HEK293 (cell line): ENCODE data around the gene MRPL41.

Experiments
- CTCF ChIP-seq: fragments of 450-650 bp; formaldehyde crosslinking; IDR thresholded peaks from 2 replicates; pipeline ENCODE4 v1.5.1; 2016; ENCODE audit warnings: missing biosample characterization, missing genetic modification characterization
- GFI1B ChIP-seq: fragments of 450-650 bp; formaldehyde crosslinking; IDR thresholded peaks from 2 replicates; pipeline ENCODE4 v1.5.1; 2016; ENCODE audit warnings: missing biosample characterization, missing genetic modification characterization
- GLIS2 ChIP-seq: fragments of 450-650 bp; formaldehyde crosslinking; IDR thresholded peaks from 2 replicates; pipeline ENCODE4 v1.5.1; 2016; ENCODE audit warnings: missing biosample characterization, missing genetic modification characterization
- KLF8 ChIP-seq: fragments of 450-650 bp; formaldehyde crosslinking; IDR thresholded peaks from 2 replicates; pipeline ENCODE4 v1.5.1; 2016; ENCODE audit warnings: missing biosample characterization, missing genetic modification characterization
- PRDM1 ChIP-seq: fragments of 450-650 bp; formaldehyde crosslinking; IDR thresholded peaks from 2 replicates; pipeline ENCODE4; 2016; ENCODE audit warnings: missing biosample characterization, missing genetic modification characterization
- SP3 ChIP-seq: fragments of 450-650 bp; formaldehyde crosslinking; IDR thresholded peaks from 2 replicates; pipeline ENCODE4 v1.5.1; 2016; ENCODE audit warnings: missing biosample characterization, missing genetic modification characterization
- YY1 ChIP-seq: fragments of 450-650 bp; formaldehyde crosslinking; IDR thresholded peaks from 2 replicates; pipeline ENCODE4 v1.5.1; 2018; ENCODE audit warnings: missing biosample characterization, missing genetic modification characterization
- ZBTB49 ChIP-seq: fragments of 450-650 bp; formaldehyde crosslinking; IDR thresholded peaks from 2 replicates; pipeline ENCODE4 v1.5.1; 2016; ENCODE audit warnings: missing biosample characterization, missing genetic modification characterization, low read depth
- ZFHX2 ChIP-seq: fragments of 450-650 bp; formaldehyde crosslinking; conservative IDR thresholded peaks from 2 replicates; pipeline ENCODE4 v1.5.1; 2016; ENCODE audit warnings: missing biosample characterization, missing genetic modification characterization
- ZFP69B ChIP-seq: fragments of 450-650 bp; formaldehyde crosslinking; IDR thresholded peaks from 2 replicates; pipeline ENCODE4 v1.5.1; 2016; ENCODE audit warnings: missing biosample characterization, missing genetic modification characterization
- ZNF138 ChIP-seq: fragments of 450-650 bp; formaldehyde crosslinking; IDR thresholded peaks from 2 replicates; pipeline ENCODE4 v1.5.1; 2016; ENCODE audit warnings: missing biosample characterization, missing genetic modification characterization, borderline replicate concordance
- ZNF169 ChIP-seq: fragments of 450-650 bp; formaldehyde crosslinking; IDR thresholded peaks from 2 replicates; pipeline ENCODE4 v1.5.1; 2016; ENCODE audit warnings: missing biosample characterization, missing genetic modification characterization
- ZNF174 ChIP-seq: fragments of 450-650 bp; formaldehyde crosslinking; IDR thresholded peaks from 2 replicates; pipeline ENCODE4 v1.5.0; 2017; ENCODE audit warnings: missing biosample characterization, mild to moderate bottlenecking, missing genetic modification characterization
- ZNF18 ChIP-seq: fragments of 450-650 bp; formaldehyde crosslinking; IDR thresholded peaks from 2 replicates; pipeline ENCODE4 v1.5.1; 2016; ENCODE audit warnings: missing biosample characterization, missing genetic modification characterization
- ZNF26 ChIP-seq: fragments of 450-650 bp; formaldehyde crosslinking; IDR thresholded peaks from 2 replicates; pipeline ENCODE4 v1.5.1; 2016; ENCODE audit warnings: missing biosample characterization, missing genetic modification characterization
- ZNF366 ChIP-seq: fragments of 450-650 bp; formaldehyde crosslinking; conservative IDR thresholded peaks from 2 replicates; pipeline ENCODE4 v1.5.1; 2016; ENCODE audit warnings: missing biosample characterization, missing genetic modification characterization
- ZNF404 ChIP-seq: fragments of 450-650 bp; formaldehyde crosslinking; IDR thresholded peaks from 2 replicates; pipeline ENCODE4 v1.5.1; 2017; ENCODE audit warnings: missing biosample characterization, missing genetic modification characterization
- ZNF426 ChIP-seq: fragments of 450-650 bp; formaldehyde crosslinking; IDR thresholded peaks from 2 replicates; pipeline ENCODE4 v1.5.1; 2017; ENCODE audit warnings: missing biosample characterization, missing genetic modification characterization, mild to moderate bottlenecking, inconsistent platforms, moderate library complexity
- ZNF473 ChIP-seq: fragments of 450-650 bp; formaldehyde crosslinking; IDR thresholded peaks from 2 replicates; pipeline ENCODE4 v1.5.1; 2017; ENCODE audit warnings: missing biosample characterization, missing genetic modification characterization
- ZNF514 ChIP-seq: fragments of 450-650 bp; formaldehyde crosslinking; IDR thresholded peaks from 2 replicates; pipeline ENCODE4 v1.5.1; 2016; ENCODE audit warnings: missing biosample characterization, missing genetic modification characterization
- ZNF549 ChIP-seq: fragments of 450-650 bp; IDR thresholded peaks from 2 replicates; pipeline ENCODE4 v1.5.1; 2018; ENCODE audit warnings: missing biosample characterization, missing genetic modification characterization, mild to moderate bottlenecking, inconsistent platforms, moderate library complexity
- ZNF558 ChIP-seq: fragments of 450-650 bp; formaldehyde crosslinking; IDR thresholded peaks from 2 replicates; pipeline ENCODE4 v1.5.1; 2016; ENCODE audit warnings: missing biosample characterization, missing genetic modification characterization
- ZNF560 ChIP-seq: fragments of 450-650 bp; formaldehyde crosslinking; IDR thresholded peaks from 2 replicates; pipeline ENCODE4 v1.5.1; 2017; ENCODE audit warnings: missing biosample characterization, missing genetic modification characterization, borderline replicate concordance
- ZNF600 ChIP-seq: fragments of 450-650 bp; formaldehyde crosslinking; IDR thresholded peaks from 2 replicates; pipeline ENCODE4 v1.5.1; 2016; ENCODE audit warnings: missing biosample characterization, missing genetic modification characterization
- ZNF610 ChIP-seq: fragments of 450-650 bp; formaldehyde crosslinking; IDR thresholded peaks from 2 replicates; pipeline ENCODE4 v1.5.1; 2016; ENCODE audit warnings: missing biosample characterization, missing genetic modification characterization, borderline replicate concordance
- ZNF624 ChIP-seq: fragments of 450-650 bp; formaldehyde crosslinking; IDR thresholded peaks from 2 replicates; pipeline ENCODE4 v1.5.1; 2017; ENCODE audit warnings: missing biosample characterization, missing genetic modification characterization
- ZNF645 ChIP-seq: fragments of 450-650 bp; formaldehyde crosslinking; IDR thresholded peaks from 2 replicates; pipeline ENCODE4; 2016; ENCODE audit warnings: missing biosample characterization, missing genetic modification characterization
- ZNF654 ChIP-seq: fragments of 450-650 bp; formaldehyde crosslinking; IDR thresholded peaks from 2 replicates; pipeline ENCODE4 v1.5.1; 2016; ENCODE audit warnings: low read depth, missing biosample characterization, missing genetic modification characterization
- ZNF701 ChIP-seq: fragments of 450-650 bp; formaldehyde crosslinking; IDR thresholded peaks from 2 replicates; pipeline ENCODE4 v1.5.1; 2016; ENCODE audit warnings: missing biosample characterization, missing genetic modification characterization
- ZNF791 ChIP-seq: fragments of 450-650 bp; formaldehyde crosslinking; IDR thresholded peaks from 2 replicates; pipeline ENCODE4 v1.5.1; 2016; ENCODE audit warnings: missing biosample characterization, missing genetic modification characterization
- ZSCAN18 ChIP-seq: fragments of 450-650 bp; formaldehyde crosslinking; IDR thresholded peaks from 2 replicates; pipeline ENCODE4 v1.5.1; 2016; ENCODE audit warnings: missing biosample characterization, missing genetic modification characterization
- ZSCAN30 ChIP-seq: fragments of 450-650 bp; IDR thresholded peaks from 2 replicates; pipeline ENCODE4 v1.5.1; 2018; ENCODE audit warnings: missing biosample characterization, mild to moderate bottlenecking, missing genetic modification characterization, moderate library complexity

MRPL41 gene

GRCh38 chr9:137578518-137579258 is 27.0 kb downstream of the MRPL41 start, which contains the start of gene DPH7 (continued):
- TF ChIP-seq ZNF138 (tag by site-specific recombination) = no peak
- TF ChIP-seq ZNF560 (tag by site-specific recombination) = no peak
- no peak for TF ChIP-seq ZNF791 (tag by site-specific recombination)
- TF ChIP-seq GFI1B (tag by site-specific recombination) = no peak
- TF ChIP-seq ZNF610 = no peak; the same call in 1 of the 2 replicates
- TF ChIP-seq GLIS2 (tag by site-specific recombination) = peak; percentile 46; the same call in 1 of the 2 replicates
- TF ChIP-seq ZNF169 (tag by site-specific recombination) = no peak
- TF ChIP-seq ZBTB49 (tag by site-specific recombination) = no peak
- no peak for TF ChIP-seq ZNF514 (tag by site-specific recombination)
- TF ChIP-seq ZNF18 (tag by site-specific recombination) = no peak
- TF ChIP-seq SP3 (tag by site-specific recombination) = peak; percentile 70
- no peak for TF ChIP-seq ZNF26
- TF ChIP-seq ZNF366 (tag by site-specific recombination) = no peak
- no peak for TF ChIP-seq ZNF645 (tag by site-specific recombination)
- no peak for TF ChIP-seq ZFP69B (tag by site-specific recombination)
- no peak; the same call in 1 of the 2 replicates for TF ChIP-seq ZFHX2 (tag by site-specific recombination)
- TF ChIP-seq YY1 (tag by site-specific recombination) = peak; percentile 55; the same call in 1 of the 2 replicates
- peak; percentile 30; the same call in 1 of the 2 replicates for TF ChIP-seq ZSCAN18
- TF ChIP-seq KLF8 (tag by site-specific recombination) = peak; percentile 87
- TF ChIP-seq ZNF654 (tag by site-specific recombination) = no peak
- TF ChIP-seq PRDM1 (tag by site-specific recombination) = no peak
- TF ChIP-seq ZNF404 (tag by site-specific recombination) = no peak
- TF ChIP-seq ZNF624 (tag by site-specific recombination) = no peak
- TF ChIP-seq ZNF549 (tag by site-specific recombination) = no peak
- TF ChIP-seq ZNF174 (tag by site-specific recombination) = no peak
- no peak for TF ChIP-seq ZNF473
- no peak for TF ChIP-seq ZNF426 (tag by site-specific recombination)
- peak; percentile 97 for TF ChIP-seq ZSCAN30
- peak; percentile 97 for TF ChIP-seq CTCF (tag by site-specific recombination)
- no peak for TF ChIP-seq ZNF701 (tag by site-specific recombination)
- peak; percentile 75 for TF ChIP-seq ZNF600 (tag by site-specific recombination)
- no peak for TF ChIP-seq ZNF558 (tag by site-specific recombination)
